ENCODE measurements around the gene DYNC1I2. TPM values are rescaled to one million over a fixed set of nuclear protein-coding genes. Genes with fewer than 3 reads are reported as not detected.

The DYNC1I2 gene
- total RNA-seq, 2 experiments from 2014 or later: 42.3 to 58.5 TPM

DNA sequence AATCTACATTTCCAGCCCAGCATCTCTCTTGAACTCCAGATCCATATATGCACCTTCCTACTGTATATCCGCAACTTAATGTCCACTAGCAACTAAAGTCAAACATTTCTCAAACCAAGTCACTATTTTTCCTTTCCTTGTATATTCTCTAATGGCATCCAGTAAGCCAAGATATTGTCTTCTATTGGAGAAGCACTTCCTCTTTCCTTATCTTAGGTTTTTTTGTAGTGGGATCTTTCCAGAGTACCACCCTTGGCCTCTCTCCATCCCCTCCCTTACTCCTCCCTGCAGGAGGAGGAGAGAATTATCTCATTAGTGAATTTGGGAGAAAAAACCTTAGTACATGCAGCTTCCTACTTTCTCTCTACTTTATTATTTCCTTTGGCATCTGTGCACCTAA lies 8.7 kb upstream of the DYNC1I2 start:
- no peaks in the 10 kb centered on the region for H4K20me1 ChIP-seq (ENCODE audit: insufficient read depth, low read length)

DNA sequence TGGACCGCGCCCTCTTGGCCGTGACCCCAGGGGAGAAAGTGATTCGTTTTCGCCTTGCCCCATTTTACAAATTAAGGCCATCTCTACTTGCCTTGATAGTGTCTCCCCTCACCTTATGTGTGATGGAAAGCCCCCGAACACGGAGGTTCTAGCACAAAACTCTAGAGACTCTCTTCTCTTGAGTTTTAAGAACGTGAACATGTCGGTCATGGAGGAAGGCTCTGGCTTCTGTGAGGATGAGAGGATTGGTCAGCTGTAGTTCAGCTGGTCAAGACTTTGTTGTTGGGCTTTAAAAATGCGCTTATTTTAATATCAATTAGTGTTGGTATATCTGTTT lies 828 bp downstream of the DYNC1I2 start:
- H4K20me1 ChIP-seq (ENCODE audit: insufficient read depth, low read length): no peaks in the 10 kb centered on the region
- H3K27ac ChIP-seq (ENCODE audit: low read depth, low read length, poor library complexity, severe bottlenecking): peak overlapping the region; percentile 38
- H2AFZ ChIP-seq (ENCODE audit: low read length): peak overlapping the region; percentile 76
- POLR2A ChIA-PET: interaction anchor here (0.5 to 2.2 kb wide), 5 partner anchors 9 to 608 kb away, joined by 3 to 8 read pairs (median 3); no protein-coding TSS in a partner anchor
- H3K36me3 ChIP-seq (ENCODE audit: insufficient read depth, low read length): peaks cover 26% of the 10 kb centered on the region
- intact Hi-C loops (cut with micrococcal nuclease; ENCODE audit: unreplicated experiment): loop anchor here (5.0 kb wide), 1 partner anchor 91 kb away; no protein-coding TSS in a partner anchor
- no peak for DNase-seq (ENCODE audit: low spot score)
- peak overlapping the region; percentile 87 for H3K4me3 ChIP-seq (ENCODE audit: low read depth, low read length, poor library complexity, severe bottlenecking)
- peak overlapping the region; percentile 77 for H3K4me2 ChIP-seq (ENCODE audit: low read length)
- H3K79me2 ChIP-seq (ENCODE audit: insufficient read depth, low read depth, low read length): peaks cover 36% of the 10 kb centered on the region
- H3K4me1 ChIP-seq (ENCODE audit: insufficient read depth, low read length, poor library complexity, severe bottlenecking): peaks cover 9% of the 10 kb centered on the region
- BruUV-seq (replicated peaks): no TSS peak
- no peak for TF ChIP-seq EZH2phosphoT487 (IDR thresholded peaks at IDR 0.05; ENCODE audit: borderline replicate concordance, low read depth, low read length)
- TF ChIP-seq, protein P1, sequence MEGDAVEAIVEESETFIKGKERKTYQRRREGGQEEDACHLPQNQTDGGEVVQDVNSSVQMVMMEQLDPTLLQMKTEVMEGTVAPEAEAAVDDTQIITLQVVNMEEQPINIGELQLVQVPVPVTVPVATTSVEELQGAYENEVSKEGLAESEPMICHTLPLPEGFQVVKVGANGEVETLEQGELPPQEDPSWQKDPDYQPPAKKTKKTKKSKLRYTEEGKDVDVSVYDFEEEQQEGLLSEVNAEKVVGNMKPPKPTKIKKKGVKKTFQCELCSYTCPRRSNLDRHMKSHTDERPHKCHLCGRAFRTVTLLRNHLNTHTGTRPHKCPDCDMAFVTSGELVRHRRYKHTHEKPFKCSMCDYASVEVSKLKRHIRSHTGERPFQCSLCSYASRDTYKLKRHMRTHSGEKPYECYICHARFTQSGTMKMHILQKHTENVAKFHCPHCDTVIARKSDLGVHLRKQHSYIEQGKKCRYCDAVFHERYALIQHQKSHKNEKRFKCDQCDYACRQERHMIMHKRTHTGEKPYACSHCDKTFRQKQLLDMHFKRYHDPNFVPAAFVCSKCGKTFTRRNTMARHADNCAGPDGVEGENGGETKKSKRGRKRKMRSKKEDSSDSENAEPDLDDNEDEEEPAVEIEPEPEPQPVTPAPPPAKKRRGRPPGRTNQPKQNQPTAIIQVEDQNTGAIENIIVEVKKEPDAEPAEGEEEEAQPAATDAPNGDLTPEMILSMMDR (conservative IDR thresholded peaks at IDR 0.05; ENCODE audit: low read length): no peak
- no peaks in the 10 kb centered on the region for H3K9me2 ChIP-seq (ENCODE audit: insufficient read depth, low read length)
- CTCF ChIA-PET (ENCODE audit: unreplicated experiment): no interaction called here
- H3K9me3 ChIP-seq (ENCODE audit: low read length): peaks cover 19% of the 10 kb centered on the region

More for the DNA sequence above, 8.7 kb upstream of the DYNC1I2 start:
- Histone ChIP-seq H2AFZ (ENCODE audit: low read length) (no peak overlapping the region), H3K4me1 (ENCODE audit: insufficient read depth, low read length, poor library complexity, severe bottlenecking) (no peaks in the 10 kb centered on the region), H3K9me3 (ENCODE audit: low read length) (no peaks in the 10 kb centered on the region), H3K36me3 (ENCODE audit: insufficient read depth, low read length) (no peaks in the 10 kb centered on the region), H3K79me2 (ENCODE audit: insufficient read depth, low read depth, low read length) (no peaks in the 10 kb centered on the region), H3K4me3 (ENCODE audit: low read depth, low read length, poor library complexity, severe bottlenecking) (no peak overlapping the region), H3K4me2 (ENCODE audit: low read length) (no peak overlapping the region), H3K27ac (ENCODE audit: low read depth, low read length, poor library complexity, severe bottlenecking) (no peak overlapping the region), H3K9me2 (ENCODE audit: insufficient read depth, low read length) (no peaks in the 10 kb centered on the region)
- TF ChIP-seq, protein P1 (conservative IDR thresholded peaks at IDR 0.05; ENCODE audit: low read length): no peak
- no peak for TF ChIP-seq EZH2phosphoT487 (IDR thresholded peaks at IDR 0.05; ENCODE audit: borderline replicate concordance, low read depth, low read length)
- ChIA-PET POLR2A (no interaction called here), CTCF (ENCODE audit: unreplicated experiment) (no interaction called here)
- DNase-seq (ENCODE audit: low spot score): no peak
- no TSS peak for BruUV-seq (replicated peaks)
- intact Hi-C loops (cut with micrococcal nuclease; ENCODE audit: unreplicated experiment): no loop called here

DNA sequence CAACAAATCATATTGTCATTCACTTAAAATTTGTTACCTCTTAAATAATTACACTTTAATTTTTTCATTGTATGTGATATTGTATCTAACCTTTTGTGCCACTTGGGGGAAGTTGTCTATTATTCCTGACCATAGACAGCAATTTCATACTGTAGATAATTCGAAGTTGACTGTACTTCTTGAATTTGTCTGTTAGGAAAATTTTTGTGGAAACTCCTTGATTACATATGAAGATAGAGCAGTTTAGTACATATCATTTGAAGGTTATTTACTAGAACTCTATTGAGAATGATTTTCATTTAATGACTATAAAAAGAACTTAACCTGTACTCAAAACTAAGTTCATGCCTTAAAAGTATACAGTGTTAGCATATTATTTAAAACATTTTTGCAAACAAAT lies 5.1 kb downstream of the DYNC1I2 start:
- H3K4me3 ChIP-seq (ENCODE audit: low read depth, low read length, poor library complexity, severe bottlenecking): no peak overlapping the region
- peaks cover 36% of the 10 kb centered on the region for H3K79me2 ChIP-seq (ENCODE audit: insufficient read depth, low read depth, low read length)
- POLR2A ChIA-PET: interaction anchor here (0.7 to 2.0 kb wide), 5 partner anchors 10 to 189 kb away, joined by 3 to 12 read pairs (median 3); no protein-coding TSS in a partner anchor

More for the DNA sequence above, 5.1 kb downstream of the DYNC1I2 start:
- DNase-seq (ENCODE audit: low spot score): no peak
- Histone ChIP-seq H3K4me1 (ENCODE audit: insufficient read depth, low read length, poor library complexity, severe bottlenecking) (peaks cover 9% of the 10 kb centered on the region), H2AFZ (ENCODE audit: low read length) (no peak overlapping the region), H3K9me2 (ENCODE audit: insufficient read depth, low read length) (no peaks in the 10 kb centered on the region), H3K36me3 (ENCODE audit: insufficient read depth, low read length) (peaks cover 67% of the 10 kb centered on the region), H3K9me3 (ENCODE audit: low read length) (peaks cover 23% of the 10 kb centered on the region), H3K4me2 (ENCODE audit: low read length) (no peak overlapping the region), H4K20me1 (ENCODE audit: insufficient read depth, low read length) (no peaks in the 10 kb centered on the region), H3K27ac (ENCODE audit: low read depth, low read length, poor library complexity, severe bottlenecking) (no peak overlapping the region)
- TF ChIP-seq EZH2phosphoT487 (IDR thresholded peaks at IDR 0.05; ENCODE audit: borderline replicate concordance, low read depth, low read length): no peak
- TF ChIP-seq, protein P1 (conservative IDR thresholded peaks at IDR 0.05; ENCODE audit: low read length): no peak
- no TSS peak for BruUV-seq (replicated peaks)
- CTCF ChIA-PET (ENCODE audit: unreplicated experiment): no interaction called here
- intact Hi-C loops (cut with micrococcal nuclease; ENCODE audit: unreplicated experiment): no loop called here

Data from OCI-LY7 (cell line).